Activated T-helper 1 cell treated with anti-CD3 and anti-CD28 coated beads, Interleukin-2, amount 50 U/mL, for 16 hours (primary cell): Measurements from ENCODE around the gene ZNF212.

Experiments used
- DNase-seq, 2 donors: peaks; one replicate each; pipeline ENCODE4 v3.0.0-alpha.2; 2020; ENCODE audit warnings: low read depth in 1 of 2, low spot score in 1 of 2

ZNF212 gene

GRCh38 chr7:149239345-149240143 lies at the start of gene ZNF212:
Gene ZNF212 (plus strand): TSS chr7:149239651. CDS start chr7:149239779, 128 bp downstream.
- peak; percentile 79 to 86 for DNase-seq

GRCh38 chr7:149191851-149192250 lies 47.6 kb upstream of the ZNF212 start:
- no peak for DNase-seq

- no peak for DNase-seq
Measured at GRCh38 chr7:149194799-149195179, 44.7 kb upstream of the ZNF212 start.

GRCh38 chr7:149195180-149196150 lies 44.0 kb upstream of the ZNF212 start, which contains the start of gene ZNF282:
Gene ZNF282 (plus strand): TSS chr7:149195546. CDS start chr7:149195590, 44 bp downstream.
- peak; percentile 47 to 59 for DNase-seq

GRCh38 chr7:149196151-149196704 lies 43.2 kb upstream of the ZNF212 start:
- no peak for DNase-seq

GRCh38 chr7:149196705-149197171 lies 42.7 kb upstream of the ZNF212 start:
- no peak for DNase-seq

- no peak for DNase-seq
Measured at GRCh38 chr7:149197675-149198074, 41.8 kb upstream of the ZNF212 start.

GRCh38 chr7:149198161-149198816 lies 41.2 kb upstream of the ZNF212 start:
- no peak for DNase-seq

- DNase-seq: no peak
Measured at GRCh38 chr7:149199234-149199995, 40.0 kb upstream of the ZNF212 start.

- no peak for DNase-seq
Measured at GRCh38 chr7:149202831-149203231, 36.6 kb upstream of the ZNF212 start.

GRCh38 chr7:149205690-149206381 lies 33.6 kb upstream of the ZNF212 start:
- no peak for DNase-seq

- no peak for DNase-seq
Measured at GRCh38 chr7:149207324-149208035, 32.0 kb upstream of the ZNF212 start.

- peak; percentile 45 to 61 for DNase-seq
Measured at GRCh38 chr7:149209518-149210269, 29.8 kb upstream of the ZNF212 start.

GRCh38 chr7:149210551-149210950 lies 28.9 kb upstream of the ZNF212 start:
- DNase-seq: no peak

GRCh38 chr7:149214020-149214720 lies 25.3 kb upstream of the ZNF212 start:
- no peak for DNase-seq

- no peak for DNase-seq
Measured at GRCh38 chr7:149216402-149216801, 23.0 kb upstream of the ZNF212 start.

GRCh38 chr7:149217570-149217969 lies 21.9 kb upstream of the ZNF212 start:
- no peak for DNase-seq
